HG03103 (cell line): ENCODE results near the gene SENP7.
"Not testable (repeated sequence)": the region's sequence is repeated elsewhere in the genome, so short reads cannot be mapped to it uniquely, and the experiment has no call there.

Source experiments
- ATAC-seq: cut with Tn5 transposase; IDR thresholded peaks from one replicate; pipeline ENCODE4 v1.9.1; 2021; ENCODE audit warnings: low read depth; ENCODE audit not compliant: unreplicated experiment

Gene SENP7

DNA sequence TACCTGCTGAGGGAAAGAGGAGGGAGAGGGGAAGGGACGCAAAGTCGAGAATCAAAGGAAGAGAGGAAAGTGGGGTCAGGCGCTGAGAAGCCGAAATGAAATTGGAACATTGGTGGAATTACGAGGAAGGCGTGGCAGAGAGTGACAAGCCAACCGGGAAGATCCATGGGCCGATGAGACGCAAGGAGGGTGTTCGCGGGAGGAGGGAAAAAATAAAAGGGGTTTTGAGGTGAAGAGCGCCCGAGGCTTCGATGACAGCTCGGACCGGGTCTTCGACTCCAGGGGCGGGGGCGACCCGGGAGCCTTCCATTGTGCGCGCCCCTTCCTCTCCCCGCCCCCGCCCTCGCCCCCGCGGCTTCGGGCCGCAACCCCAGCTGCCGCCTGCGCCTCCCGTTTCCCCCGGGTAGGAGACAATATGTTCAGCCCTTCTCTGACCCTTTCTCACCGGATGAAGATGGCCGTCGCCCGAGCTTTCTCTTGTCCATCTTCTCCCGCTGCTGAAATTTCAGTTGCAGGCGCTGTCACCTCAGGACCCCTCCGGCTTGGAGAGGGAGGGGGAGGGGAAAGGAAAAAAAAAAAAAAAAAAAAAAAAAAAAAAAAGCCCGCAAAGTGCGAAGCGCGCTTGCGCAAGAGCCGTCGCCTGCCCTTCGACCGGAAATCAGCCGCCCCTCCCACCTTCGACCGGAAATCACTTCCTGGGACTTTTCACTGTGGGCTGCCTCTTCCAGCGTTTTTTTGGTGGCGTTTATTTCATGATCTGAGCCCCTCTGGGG lies at the start of gene SENP7:
Gene SENP7 (minus strand): TSS at position 567 of the 773 bp plus-strand sequence. CDS start 82 bp downstream, at position 485.
- ATAC-seq: peak; percentile 48

GRCh38 chr3:101561630-101562328 lies 48.8 kb upstream of the SENP7 start, which contains the start of gene TRMT10C:
TSS of gene TRMT10C (plus strand) at chr3:101561868. CDS start at chr3:101564782, 2,914 bp downstream.
- peak; percentile 100 for ATAC-seq

DNA sequence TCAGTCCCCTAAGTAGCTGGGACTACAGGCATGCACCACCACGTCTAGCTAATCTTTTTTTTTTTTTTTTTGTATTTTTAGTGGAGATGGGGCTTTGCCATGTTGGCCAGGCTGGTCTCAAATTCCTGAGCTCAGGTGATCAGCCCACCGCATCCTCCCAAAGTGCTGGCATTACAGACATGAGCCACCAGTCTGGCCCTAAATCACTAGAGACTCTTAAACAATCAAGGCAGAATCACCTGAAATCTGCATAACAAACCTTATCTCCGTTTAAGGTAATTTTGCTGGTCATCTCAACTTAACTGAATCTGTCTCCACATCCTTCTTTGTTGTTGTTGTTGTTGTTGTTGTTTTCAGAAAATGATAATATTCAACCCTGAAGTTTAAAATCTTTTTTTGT lies 43.1 kb upstream of the SENP7 start:
- ATAC-seq: no peak

DNA sequence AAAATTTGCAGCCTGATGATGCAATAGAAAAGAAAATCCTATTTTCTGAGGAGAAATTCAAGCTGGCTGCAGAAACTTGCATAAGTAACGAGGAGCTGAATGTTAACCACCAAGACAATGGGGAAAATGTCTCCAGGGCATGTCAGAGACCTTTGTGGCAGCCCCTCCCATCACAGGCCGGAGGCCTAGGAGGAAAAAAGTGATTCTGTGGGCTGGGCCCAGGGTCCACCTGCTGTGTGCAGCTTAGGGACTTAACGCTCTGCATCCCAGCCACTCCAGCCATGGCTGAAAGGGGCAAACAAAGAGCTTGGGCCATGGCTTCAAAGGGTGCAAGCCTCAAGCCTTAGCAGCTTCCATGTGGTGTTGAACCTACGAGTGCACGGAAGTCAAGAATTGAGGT lies 40.4 kb upstream of the SENP7 start:
- ATAC-seq: not testable (repeated sequence)

- not testable (repeated sequence) for ATAC-seq
Measured at GRCh38 chr3:101551359-101552081, 38.5 kb upstream of the SENP7 start.

GRCh38 chr3:101549473-101549872 lies 36.5 kb upstream of the SENP7 start:
- ATAC-seq: no peak

- no peak for ATAC-seq
Measured at GRCh38 chr3:101548527-101549105, 35.6 kb upstream of the SENP7 start.

DNA sequence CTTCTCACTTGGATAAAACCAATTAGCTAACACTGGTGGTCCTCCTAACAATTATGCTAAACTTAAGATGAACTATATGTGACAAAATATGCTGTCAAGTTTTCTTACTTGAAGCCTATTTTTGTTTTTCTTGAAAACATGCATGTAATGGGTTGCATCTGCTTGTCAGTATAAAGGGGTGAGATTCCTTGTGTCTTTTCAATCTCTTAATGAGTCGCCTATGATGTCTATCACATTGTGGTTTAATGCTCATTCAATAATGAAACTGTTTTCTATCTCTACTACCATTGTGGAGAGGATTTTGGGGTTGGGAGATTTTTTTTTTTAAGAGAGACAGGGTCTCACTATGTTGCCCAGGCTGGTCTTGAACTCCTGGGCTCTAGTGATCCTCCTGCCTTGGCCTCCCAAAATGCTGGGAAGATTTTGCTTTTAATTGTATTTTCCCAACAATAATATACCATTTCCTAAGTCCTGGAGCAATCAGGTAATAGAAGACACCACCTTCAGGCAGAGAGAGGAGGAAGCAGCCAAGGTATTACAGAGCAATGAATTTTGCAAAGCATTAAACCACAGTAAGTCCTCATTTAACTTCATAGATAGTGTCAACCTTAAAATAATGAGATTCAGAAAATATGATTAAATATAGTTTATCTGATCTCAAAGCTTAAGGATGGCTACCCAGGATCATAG lies 31.3 kb upstream of the SENP7 start:
- no peak for ATAC-seq

GRCh38 chr3:101542957-101543356 lies 29.9 kb upstream of the SENP7 start:
- no peak for ATAC-seq

DNA sequence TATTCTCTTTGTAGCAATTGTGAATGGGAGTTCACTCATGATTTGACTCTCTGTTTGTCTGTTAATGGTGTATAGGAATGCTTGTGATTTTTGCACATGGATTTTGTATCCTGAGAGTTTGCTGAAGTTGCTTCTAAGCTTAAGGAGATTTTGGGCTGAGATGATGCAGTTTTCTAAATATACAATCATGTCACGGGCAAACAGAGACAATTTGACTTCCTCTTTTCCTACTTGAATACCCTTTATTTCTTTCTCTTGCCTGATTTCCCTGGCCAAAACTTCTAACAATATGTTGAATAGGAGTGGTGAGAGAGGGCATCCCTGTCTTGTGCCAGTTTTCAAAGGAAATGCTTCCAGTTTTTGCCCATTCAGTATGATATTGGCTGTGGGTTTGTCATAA lies 23.9 kb upstream of the SENP7 start:
- ATAC-seq: not testable (repeated sequence)

DNA sequence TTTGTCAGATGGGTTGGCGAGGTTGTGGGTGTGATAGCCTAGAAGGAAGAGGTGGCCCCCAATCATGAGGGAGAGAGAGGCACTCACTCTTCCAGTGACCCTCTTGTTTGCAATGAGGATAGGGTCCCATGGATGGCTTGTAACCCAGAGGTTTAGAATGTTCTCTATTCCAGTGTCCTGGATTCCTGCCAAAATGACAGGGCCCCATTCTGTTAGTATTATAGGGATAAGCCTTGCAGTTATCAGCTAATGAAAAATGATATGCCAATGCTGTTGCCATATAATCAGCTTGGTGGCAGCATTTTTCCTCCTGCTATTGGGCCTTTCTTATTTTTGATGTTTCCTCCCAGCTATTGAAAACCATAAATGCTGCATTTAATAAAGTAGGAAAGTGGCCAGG lies 23.3 kb upstream of the SENP7 start:
- ATAC-seq: no peak

- ATAC-seq: no peak
Measured at GRCh38 chr3:101535221-101535620, 22.2 kb upstream of the SENP7 start.

- ATAC-seq: no peak
Measured at GRCh38 chr3:101533603-101533968, 20.6 kb upstream of the SENP7 start.

DNA sequence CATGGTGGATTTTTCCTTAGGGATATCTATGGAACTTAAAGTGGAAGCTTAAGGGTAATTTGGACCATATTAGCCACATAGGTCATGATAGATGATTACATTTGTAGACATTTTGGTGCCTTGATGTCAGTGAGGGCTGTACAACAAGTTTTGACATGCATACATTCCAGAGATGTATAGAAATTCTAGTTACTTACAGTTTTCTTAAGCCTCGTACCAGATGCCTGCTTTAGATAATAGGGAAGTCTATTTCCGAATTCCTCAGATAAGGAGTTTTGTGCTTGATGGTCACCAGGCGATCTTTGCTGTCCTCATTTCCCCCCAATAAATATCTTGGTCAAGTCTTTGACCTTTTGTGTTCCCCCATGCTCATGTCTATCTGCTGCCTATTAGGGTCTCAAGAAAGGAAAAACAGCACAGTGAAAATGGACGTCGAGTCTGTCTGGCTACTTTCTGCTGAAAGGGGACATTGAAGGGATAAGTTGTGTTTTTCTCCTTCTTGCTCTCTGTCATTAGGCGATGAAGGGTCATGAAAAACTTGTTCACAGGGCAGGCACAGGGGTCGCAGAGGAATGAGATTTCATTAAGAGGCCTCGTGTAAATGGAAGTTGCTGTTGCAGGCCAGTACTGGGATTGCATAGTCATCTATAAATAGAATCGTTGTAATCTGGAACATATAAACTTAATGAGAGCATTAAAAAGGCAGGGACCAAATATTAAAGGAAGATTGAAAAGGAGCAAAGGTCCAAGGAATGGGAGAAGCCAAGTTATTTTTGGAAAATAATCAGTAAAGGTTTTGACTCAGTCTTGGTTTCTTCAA lies 20.0 kb upstream of the SENP7 start:
- ATAC-seq: no peak

GRCh38 chr3:101531473-101532086 lies 18.6 kb upstream of the SENP7 start:
- ATAC-seq: no peak

DNA sequence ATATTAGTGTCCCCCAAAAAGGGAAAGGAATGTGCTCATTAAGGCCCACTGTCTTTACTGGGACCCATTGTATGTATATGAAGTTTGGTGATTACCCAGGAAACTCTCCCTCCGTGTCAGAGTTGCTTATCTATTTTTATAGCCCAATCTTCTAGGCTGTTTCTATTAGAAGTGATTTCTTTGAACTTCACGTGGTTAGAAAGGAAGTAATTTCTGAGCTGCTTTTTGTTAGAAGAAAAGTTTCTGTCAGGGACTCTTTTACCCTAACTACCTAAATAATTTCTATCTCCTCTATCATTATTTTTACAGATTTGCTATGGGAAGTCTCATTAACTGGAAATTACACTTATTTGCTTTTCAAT lies 17.7 kb upstream of the SENP7 start:
- ATAC-seq: no peak

DNA sequence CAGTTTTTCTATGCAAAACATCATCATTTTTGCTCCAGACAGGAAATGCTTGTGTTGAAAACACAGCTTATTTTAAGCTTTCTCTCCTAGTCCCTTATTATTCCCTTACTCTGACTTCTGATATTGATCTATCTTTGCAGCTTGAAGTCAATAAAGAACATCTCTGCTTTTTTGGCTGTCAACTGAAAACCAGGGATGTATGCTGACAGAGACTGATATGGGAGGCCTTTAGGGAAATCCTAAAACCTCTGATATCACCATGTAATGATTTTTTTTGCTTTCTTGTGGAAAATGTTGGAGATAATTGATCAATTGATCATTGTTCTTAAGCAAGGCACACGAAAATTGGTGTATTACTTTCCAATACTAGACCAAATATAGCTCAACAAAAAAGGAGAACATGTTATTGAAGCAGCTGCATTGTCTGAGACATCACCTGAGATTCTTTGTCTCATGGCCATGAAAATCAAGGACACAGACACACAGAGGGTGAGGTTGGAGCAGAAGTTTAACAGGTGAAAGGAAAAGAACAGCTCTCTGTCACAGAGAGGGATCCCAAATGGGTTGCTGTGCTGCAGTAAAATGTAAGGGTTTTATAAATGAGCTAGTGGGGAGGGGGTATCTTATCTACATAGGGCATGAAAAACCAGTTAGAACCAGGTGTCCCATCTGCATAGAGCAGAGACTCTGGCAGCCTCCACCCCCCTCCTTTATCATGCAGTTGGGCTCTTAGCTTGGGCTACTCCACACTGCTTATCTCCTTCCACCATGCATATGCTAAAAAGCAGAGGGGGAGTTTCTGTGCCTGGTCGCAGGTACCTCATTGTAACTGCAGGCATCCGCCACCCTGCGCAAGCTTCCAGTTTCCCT lies 17.0 kb upstream of the SENP7 start:
- ATAC-seq: no peak

- no peak for ATAC-seq
Measured at GRCh38 chr3:101527906-101528305, 14.9 kb upstream of the SENP7 start.
